ENCODE data around the gene MSTO1.
"Not testable (repeated sequence)": the region's sequence is repeated elsewhere in the genome, so short reads cannot be mapped to it uniquely, and the experiment has no call there.

The MSTO1 gene

DNA sequence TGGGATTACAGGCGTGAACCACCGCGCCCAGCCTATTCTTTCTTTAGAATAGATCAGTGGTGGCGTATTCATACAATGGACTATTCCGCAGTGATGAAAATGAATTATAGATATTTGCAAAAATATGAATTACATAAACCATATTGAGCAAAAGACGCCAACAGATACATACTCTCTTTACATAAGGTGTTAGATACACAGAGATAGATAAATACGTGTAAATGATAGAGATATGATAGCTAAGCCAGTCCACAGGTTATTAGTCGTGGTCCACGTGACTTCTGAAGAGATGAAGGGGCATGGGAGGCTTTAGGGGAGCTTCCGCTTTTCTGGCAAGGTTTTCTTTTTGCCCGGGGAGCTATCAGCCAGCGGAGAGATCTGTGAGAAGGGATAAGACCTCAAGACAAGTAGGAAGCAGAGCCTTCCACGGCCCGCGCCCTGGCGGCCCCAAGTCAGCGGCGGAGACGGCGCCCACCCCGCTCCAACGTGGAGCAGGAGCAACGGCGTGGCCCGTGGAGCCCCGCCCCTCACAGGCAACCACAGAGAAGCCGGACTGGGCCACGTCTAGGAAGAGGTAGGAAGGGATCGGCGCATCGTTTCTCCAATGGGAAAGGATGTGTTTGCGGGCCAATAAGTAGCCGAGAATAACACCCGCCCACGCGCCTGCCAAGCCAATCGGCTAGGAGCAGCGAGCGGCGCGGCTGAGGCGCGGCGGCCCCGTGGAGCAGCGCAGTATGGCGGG, at the start of gene MSTO1:
Gene MSTO1, plus strand, starts transcription at position 704 of the 742 bp plus-strand sequence. Its CDS starts 31 bp downstream, at position 735.
- DNase-seq = peak; percentile 96 to 99 (median 98)

GRCh38 chr1:155561779-155562580, 48.0 kb upstream of the MSTO1 start:
- DNase-seq = peak in 1 of 3 experiments; percentile 54

DNA sequence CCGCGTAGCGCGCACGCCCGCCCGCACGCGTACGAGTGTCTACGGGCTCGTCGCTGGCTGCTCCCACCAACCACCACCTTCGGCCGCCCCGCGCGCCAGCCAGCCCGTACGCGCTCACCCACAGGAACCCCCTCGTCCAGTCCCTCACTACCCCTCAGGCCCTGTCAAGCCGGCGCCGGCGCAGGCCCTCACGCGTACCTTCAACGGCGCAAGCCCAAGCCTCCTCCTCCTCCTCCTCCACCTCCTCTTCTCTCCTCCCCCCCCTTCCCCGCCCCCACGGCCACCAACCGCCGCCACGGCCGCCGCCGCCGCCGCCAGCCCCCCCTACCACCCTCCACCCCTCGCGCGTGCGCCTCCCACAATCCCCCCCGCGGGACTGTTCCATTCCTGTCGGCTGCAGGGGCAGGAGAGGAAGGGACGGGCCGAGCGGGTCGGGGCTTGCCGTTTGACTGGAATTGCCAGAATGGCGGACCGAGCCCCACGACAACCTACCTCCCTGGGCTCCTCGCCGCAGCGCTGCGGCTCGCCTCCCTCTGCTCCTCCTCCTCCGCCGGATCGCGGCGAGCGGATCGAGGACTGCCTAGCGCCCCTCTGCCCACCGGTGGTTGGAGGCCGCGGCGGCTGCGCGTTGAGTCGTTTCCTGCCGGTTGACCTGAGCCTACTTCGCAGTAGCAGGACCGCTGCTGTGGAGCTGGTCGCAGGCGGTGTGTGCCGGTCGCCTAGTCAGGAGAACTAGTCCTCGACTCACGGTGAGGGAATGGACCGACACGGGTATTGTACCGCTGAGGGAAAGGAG, 47.2 kb upstream of the MSTO1 start, which contains the start of gene ASH1L:
Gene ASH1L, minus strand, starts transcription at position 223 of the 796 bp plus-strand sequence. CDS start 41,284 bp downstream, outside the sequence.
- DNase-seq = peak; percentile 98 to 99 (median 98)

- peak; percentile 49 to 83 (median 50) for DNase-seq
Observed at GRCh38 chr1:155563377-155564022, 46.5 kb upstream of the MSTO1 start.

- DNase-seq = no peak
Observed at GRCh38 chr1:155569988-155570592, 39.9 kb upstream of the MSTO1 start.

- no peak for DNase-seq
Observed at GRCh38 chr1:155570593-155570990, 39.4 kb upstream of the MSTO1 start.

DNA sequence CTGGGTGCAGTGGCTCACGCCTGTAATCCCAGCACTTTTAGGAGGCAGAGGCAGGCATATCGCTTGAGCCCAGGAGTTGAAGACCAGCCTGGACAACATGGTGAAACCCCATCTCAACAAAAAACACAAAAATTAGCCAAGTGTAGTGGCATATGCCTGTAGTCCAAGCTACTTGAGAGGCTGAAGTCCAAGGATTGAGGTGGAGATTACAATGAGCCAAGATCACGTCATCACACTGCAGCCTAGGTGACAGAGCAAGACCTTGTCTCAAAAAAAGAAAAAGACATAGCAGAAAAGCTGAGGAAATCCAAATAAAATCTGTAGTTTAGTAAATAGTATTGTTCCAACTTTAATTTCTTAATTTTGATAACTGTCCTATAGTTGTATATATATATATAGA, 35.9 kb upstream of the MSTO1 start:
- no peak for DNase-seq

DNA sequence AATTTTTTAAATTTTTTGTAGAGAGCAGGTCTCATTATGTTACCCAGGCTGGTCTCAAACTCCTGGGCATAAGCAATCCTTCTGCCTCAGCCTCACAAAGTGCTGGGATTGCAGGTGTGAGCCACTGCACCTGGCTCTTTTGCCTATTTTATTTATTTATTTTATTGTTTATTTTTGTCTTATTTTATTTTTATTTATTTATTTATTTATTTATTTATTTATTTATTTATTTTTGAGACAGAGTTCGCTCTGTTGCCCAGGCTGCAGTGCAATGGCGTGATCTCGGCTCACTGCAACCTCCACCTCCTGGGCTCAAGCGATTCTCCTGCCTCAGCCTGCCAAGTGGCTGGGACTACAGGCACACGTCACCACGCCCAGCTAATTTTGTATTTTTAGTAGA, 34.4 kb upstream of the MSTO1 start:
- DNase-seq = not testable (repeated sequence)

GRCh38 chr1:155583846-155584245, 26.2 kb upstream of the MSTO1 start:
- DNase-seq = not testable (repeated sequence)

- DNase-seq = not testable (repeated sequence)
Observed at GRCh38 chr1:155589282-155589681, 20.7 kb upstream of the MSTO1 start.

DNA sequence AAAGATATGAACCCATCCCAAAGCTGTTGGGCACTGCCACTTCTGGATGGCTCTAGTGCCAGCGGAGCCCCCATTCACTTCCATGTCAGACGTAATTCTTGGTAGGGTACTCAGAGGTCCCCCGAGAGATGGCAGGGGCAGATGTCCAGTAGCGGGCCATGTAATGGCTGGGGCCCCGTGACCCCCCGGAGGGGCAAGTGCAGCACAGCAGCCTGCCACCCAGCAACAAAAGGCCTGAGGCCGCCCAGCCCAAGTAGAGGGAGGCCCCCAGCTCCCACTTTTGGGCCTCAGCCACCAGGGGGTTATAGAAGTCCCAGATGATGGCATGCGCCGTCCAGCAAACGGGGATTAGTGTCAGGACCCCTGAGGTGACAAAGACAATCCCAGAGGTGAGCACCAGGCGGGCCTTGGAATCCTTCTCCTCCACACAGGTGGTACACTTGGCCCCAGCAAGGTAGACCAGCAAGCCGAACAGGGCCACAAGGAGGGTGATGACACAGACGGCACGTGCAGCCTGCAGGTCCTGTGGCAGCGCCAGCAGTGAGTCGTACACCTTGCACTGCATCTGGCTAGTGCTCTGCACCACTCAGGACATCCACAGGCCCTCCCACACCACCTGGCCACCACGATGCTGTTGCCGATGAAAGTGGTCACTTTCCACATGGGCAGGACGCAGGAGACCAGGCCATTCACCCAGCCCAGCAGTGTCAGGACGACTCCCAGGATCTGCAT, 19.3 kb upstream of the MSTO1 start:
- not testable (repeated sequence) for DNase-seq

DNA sequence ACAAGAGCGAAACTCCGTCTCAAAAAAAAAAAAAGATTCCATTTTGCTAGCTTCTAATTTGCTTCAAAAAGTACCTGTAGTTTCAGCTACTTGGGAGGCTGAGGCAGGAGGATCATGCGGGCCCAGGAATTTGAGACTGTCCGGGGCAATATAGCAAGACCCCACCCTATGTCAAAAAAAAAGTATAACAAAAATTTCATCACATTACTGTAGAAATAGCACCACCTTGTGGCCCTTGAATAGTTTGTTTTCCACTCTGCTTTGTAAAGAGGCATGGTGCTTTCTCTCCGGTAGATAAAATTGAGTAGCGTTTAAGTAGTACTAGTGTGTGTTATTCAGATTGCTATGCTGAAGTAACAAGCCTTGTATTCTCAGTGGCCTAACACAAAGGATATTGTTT, 18.2 kb upstream of the MSTO1 start:
- DNase-seq = peak; percentile 28 to 90 (median 72)

DNA sequence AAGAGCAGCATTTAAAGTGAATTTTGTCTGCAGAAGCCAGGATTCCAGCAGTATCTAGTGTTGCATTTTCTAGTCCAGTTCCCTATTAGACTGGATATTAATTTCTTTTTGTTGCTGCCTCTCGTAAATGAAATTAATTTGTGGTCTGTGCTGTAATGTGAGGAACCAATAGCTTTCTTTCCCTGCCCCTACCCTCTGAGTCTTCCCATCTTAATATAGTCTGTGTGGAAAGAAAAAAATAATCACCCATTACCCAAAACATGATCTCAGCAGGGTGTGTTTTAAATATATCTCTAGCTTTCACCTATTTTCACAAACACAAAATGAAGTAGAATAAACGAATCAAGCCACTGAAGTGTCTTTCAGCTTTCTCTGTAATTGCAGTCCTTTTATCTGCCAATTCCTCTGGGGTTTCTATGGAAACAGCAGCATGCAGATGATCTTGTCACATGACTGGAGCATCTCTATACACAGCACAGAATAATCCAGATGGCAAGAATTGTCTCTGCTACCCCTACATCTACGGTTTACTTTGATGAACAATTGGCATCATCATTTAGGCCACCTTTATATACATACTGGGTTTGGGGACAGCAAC, 14.0 kb upstream of the MSTO1 start:
- DNase-seq = peak; percentile 23 to 64 (median 33)

DNA sequence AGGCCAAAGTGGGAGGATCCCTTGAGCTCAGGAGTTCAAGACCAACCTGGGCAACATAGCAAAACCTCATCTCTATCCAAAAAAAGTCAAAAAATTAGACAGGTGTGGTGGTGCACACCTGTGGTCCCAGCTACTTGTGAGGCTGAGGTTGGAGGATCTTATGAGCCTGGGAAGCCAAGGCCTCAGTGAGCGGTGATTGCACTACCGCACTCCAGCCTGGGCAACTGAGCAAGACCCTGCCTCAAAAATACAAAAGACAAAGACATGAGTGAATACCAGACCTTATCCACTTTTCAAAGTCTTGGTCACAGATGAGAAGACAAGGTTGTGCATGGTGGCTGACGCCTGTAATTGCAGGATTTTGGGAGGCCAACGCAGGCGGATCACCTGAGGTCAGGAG, 13.2 kb upstream of the MSTO1 start:
- DNase-seq = no peak

GRCh38 chr1:155598842-155599331, 11.1 kb upstream of the MSTO1 start:
- peak in 1 of 3 experiments; percentile 45 for DNase-seq

- not testable (repeated sequence) for DNase-seq
Observed at GRCh38 chr1:155599828-155600572, 10.0 kb upstream of the MSTO1 start.

DNA sequence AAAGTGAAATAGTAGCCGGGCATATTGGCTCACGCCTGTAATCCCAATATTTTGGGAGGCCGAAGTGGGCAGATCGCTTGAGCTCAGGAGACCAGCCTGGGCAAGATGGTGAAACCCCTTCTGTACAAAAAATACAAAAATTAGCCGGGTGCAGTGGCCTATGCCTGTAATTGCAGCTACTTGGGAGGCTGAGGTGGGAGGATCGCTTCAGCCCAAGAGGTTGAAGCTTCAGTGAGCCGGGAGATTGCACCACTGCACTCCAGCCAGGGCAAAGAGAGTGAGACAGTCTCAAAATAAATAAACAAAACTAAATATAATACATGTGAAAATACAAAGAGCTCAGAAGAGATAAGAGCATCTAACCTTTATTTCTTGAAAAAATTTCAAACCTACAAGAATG, 2.3 kb upstream of the MSTO1 start:
- no peak for DNase-seq

- DNase-seq = peak in 1 of 3 experiments; percentile 9
Observed at GRCh38 chr1:155608888-155609225, 1.2 kb upstream of the MSTO1 start.

GRCh38 chr1:155610257-155610647, 234 bp downstream of the MSTO1 start:
- not testable (repeated sequence) for DNase-seq

DNA sequence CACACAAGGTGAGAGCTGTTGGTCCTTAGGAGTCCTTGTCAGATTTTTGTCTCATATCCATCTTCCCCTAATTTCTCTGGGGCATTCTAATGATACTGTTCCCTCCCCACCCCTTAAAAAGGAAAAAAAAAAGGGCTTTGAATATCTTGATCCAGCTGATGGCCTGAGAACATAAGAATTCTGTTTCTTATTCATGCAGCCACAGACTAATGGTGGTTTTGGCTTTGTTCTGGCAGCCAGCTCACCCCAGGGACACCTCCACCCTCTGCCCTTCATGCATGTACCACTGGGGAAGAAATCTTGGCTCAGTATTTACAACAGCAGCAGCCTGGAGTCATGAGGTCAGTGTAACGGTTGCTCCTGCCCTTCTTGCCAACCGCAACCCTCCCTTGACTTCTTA, 3.2 kb downstream of the MSTO1 start:
- DNase-seq = not testable (repeated sequence)
